ENCODE results near the gene KIAA0513. TPM values are rescaled to one million over a fixed set of nuclear protein-coding genes. Genes with fewer than 3 reads are reported as not detected.

The KIAA0513 gene
- total and polyA plus RNA-seq, 10 of the 15 experiments (the other 5 are each of a cell fraction or from before 2014, with no cell fraction given), result 0.14 to 5.8 (median 2.0) TPM

GRCh38 chr16:85051067-85051581 lies 23.5 kb downstream of the KIAA0513 start:
- SMC1A ChIA-PET (ENCODE audit: uncharacterized antibody, unreplicated experiment), result no interaction called here
- DNase-seq (ENCODE audit: low read depth, low spot score) (no peak), FAIRE-seq (no peak), ATAC-seq (no peak)
- in situ Hi-C loops (cut with MboI), result no loop called here
- Histone ChIP-seq H3K4me3 (no peak overlapping the region), H3K9ac (ENCODE audit: control insufficient read depth, insufficient read depth, low read length) (no peak overlapping the region), H3K27ac (ENCODE audit: control insufficient read depth, insufficient read depth) (no peak overlapping the region), H2AFZ (ENCODE audit: control insufficient read depth, low read depth, low read length) (no peak overlapping the region), H4K20me1 (ENCODE audit: control insufficient read depth, insufficient read depth) (no peaks in the 10 kb centered on the region), H3K36me3 (ENCODE audit: control insufficient read depth in 2 of 2, insufficient read depth in 2 of 2, low read length in 1 of 2) (no peaks in the 10 kb centered on the region), H3K9me3 (replicated peaks; ENCODE audit: control insufficient read depth, insufficient read depth, low read length) (no peaks in the 10 kb centered on the region), H3K79me2 (ENCODE audit: control insufficient read depth, insufficient read depth, low read length) (no peaks in the 10 kb centered on the region), H3K4me1 (ENCODE audit: control insufficient read depth, insufficient read depth, low read length) (peaks cover 14% of the 10 kb centered on the region), H3K27me3 (replicated peaks in 1 of 2; ENCODE audit: control insufficient read depth in 2 of 2, insufficient read depth in 2 of 2, low read length in 1 of 2) (no peaks in the 10 kb centered on the region), H3K4me2 (ENCODE audit: control insufficient read depth, insufficient read depth) (no peak overlapping the region)
- intact Hi-C loops (cut with micrococcal nuclease; ENCODE audit: unreplicated experiment), result no loop called here
- POLR2A ChIA-PET, result no interaction called here
- BruUV-seq (replicated peaks), result no TSS peak
- RAD21 ChIA-PET (ENCODE audit: unreplicated experiment), result no interaction called here
- WGBS (ENCODE audit: insufficient coverage, insufficient replicate concordance, low lambda C conversion rate, missing lambda C conversion rate), result 84% methylated on average over 8 of the region's 8 CpGs
- CTCF ChIA-PET, result interaction anchor here (1.1 to 2.4 kb wide), 2 partner anchors 24 to 34 kb away, joined by 3 to 8 read pairs; no protein-coding TSS in a partner anchor
- no peak for TF ChIP-seq NFIC (IDR thresholded peaks at IDR 0.05; ENCODE audit: low read depth, low read length)
- TF ChIP-seq, protein P1, sequence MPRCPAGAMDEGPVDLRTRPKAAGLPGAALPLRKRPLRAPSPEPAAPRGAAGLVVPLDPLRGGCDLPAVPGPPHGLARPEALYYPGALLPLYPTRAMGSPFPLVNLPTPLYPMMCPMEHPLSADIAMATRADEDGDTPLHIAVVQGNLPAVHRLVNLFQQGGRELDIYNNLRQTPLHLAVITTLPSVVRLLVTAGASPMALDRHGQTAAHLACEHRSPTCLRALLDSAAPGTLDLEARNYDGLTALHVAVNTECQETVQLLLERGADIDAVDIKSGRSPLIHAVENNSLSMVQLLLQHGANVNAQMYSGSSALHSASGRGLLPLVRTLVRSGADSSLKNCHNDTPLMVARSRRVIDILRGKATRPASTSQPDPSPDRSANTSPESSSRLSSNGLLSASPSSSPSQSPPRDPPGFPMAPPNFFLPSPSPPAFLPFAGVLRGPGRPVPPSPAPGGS (IDR thresholded peaks at IDR 0.05; ENCODE audit: borderline replicate concordance, insufficient read depth, low read depth, low read length, poor library complexity, severe bottlenecking), result no peak
- no peak for TF ChIP-seq WRNIP1 (IDR thresholded peaks at IDR 0.05; ENCODE audit: borderline replicate concordance, low read depth, low read length)
- TF ChIP-seq, protein P2, sequence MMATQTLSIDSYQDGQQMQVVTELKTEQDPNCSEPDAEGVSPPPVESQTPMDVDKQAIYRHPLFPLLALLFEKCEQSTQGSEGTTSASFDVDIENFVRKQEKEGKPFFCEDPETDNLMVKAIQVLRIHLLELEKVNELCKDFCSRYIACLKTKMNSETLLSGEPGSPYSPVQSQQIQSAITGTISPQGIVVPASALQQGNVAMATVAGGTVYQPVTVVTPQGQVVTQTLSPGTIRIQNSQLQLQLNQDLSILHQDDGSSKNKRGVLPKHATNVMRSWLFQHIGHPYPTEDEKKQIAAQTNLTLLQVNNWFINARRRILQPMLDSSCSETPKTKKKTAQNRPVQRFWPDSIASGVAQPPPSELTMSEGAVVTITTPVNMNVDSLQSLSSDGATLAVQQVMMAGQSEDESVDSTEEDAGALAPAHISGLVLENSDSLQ (IDR thresholded peaks at IDR 0.05), result no peak
- TF ChIP-seq HDAC2 (IDR thresholded peaks at IDR 0.05), result no peak
- TF ChIP-seq, protein P3, sequence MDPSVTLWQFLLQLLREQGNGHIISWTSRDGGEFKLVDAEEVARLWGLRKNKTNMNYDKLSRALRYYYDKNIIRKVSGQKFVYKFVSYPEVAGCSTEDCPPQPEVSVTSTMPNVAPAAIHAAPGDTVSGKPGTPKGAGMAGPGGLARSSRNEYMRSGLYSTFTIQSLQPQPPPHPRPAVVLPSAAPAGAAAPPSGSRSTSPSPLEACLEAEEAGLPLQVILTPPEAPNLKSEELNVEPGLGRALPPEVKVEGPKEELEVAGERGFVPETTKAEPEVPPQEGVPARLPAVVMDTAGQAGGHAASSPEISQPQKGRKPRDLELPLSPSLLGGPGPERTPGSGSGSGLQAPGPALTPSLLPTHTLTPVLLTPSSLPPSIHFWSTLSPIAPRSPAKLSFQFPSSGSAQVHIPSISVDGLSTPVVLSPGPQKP (IDR thresholded peaks at IDR 0.05; ENCODE audit: low read depth, low read length), result no peak
- no peak for TF ChIP-seq SIX5 (IDR thresholded peaks at IDR 0.05; ENCODE audit: low read depth, low read length, severe bottlenecking)
- no peak for TF ChIP-seq SUPT20H (IDR thresholded peaks at IDR 0.05; ENCODE audit: borderline replicate concordance, control insufficient read depth, low read depth, low read length)
- TF ChIP-seq FOXM1 (IDR thresholded peaks at IDR 0.05; ENCODE audit: low read depth, low read length), result no peak
- no peak for TF ChIP-seq EP300 (IDR thresholded peaks at IDR 0.05; ENCODE audit: borderline replicate concordance in 1 of 2, control insufficient read depth in 1 of 2, low read depth in 2 of 2, low read length in 2 of 2)
- no peak for TF ChIP-seq ZBTB11 (CRISPR knock-in tag; IDR thresholded peaks at IDR 0.05)
- TF ChIP-seq KAT2A (conservative IDR thresholded peaks at IDR 0.05; ENCODE audit: control insufficient read depth, low read depth, low read length), result no peak
- TF ChIP-seq NBN (IDR thresholded peaks at IDR 0.05), result no peak
- TF ChIP-seq ZBED1 (IDR thresholded peaks at IDR 0.05; ENCODE audit: borderline replicate concordance), result no peak
- TF ChIP-seq RUNX3 (IDR thresholded peaks at IDR 0.05; ENCODE audit: low read length), result no peak
- TF ChIP-seq RAD51 (IDR thresholded peaks at IDR 0.05), result no peak
- TF ChIP-seq, protein P4, sequence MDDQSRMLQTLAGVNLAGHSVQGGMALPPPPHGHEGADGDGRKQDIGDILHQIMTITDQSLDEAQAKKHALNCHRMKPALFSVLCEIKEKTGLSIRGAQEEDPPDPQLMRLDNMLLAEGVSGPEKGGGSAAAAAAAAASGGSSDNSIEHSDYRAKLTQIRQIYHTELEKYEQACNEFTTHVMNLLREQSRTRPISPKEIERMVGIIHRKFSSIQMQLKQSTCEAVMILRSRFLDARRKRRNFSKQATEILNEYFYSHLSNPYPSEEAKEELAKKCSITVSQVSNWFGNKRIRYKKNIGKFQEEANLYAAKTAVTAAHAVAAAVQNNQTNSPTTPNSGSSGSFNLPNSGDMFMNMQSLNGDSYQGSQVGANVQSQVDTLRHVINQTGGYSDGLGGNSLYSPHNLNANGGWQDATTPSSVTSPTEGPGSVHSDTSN (IDR thresholded peaks at IDR 0.05; ENCODE audit: insufficient replicate concordance, low read depth, low read length), result no peak

All from GM12878 (cell line).